Measurements from ENCODE around the gene NUP214. TPM values are rescaled to one million over a fixed set of nuclear protein-coding genes. Genes with fewer than 3 reads are reported as not detected.

Gene NUP214
- total RNA-seq, 1 experiment from 2014 or later, result 25.6 TPM

- ChIA-PET CTCF (no interaction called here), POLR2A (ENCODE audit: unreplicated experiment) (no interaction called here)
- intact Hi-C loops (cut with micrococcal nuclease), result no loop called here
- H3K27ac ChIP-seq (ENCODE audit: low read length), result no peak overlapping the region
- no peak overlapping the region for H3K9ac ChIP-seq (ENCODE audit: low read length)
- no peaks in the 10 kb centered on the region for H3F3A ChIP-seq (ENCODE audit: low read length, unreplicated experiment)
- no peaks in the 10 kb centered on the region for H3K9me2 ChIP-seq (replicated peaks; ENCODE audit: low read length)
- H3K27me3 ChIP-seq (ENCODE audit: low read length), result no peaks in the 10 kb centered on the region
- no peaks in the 10 kb centered on the region for H3K4me1 ChIP-seq (ENCODE audit: insufficient read depth, low read length)
- H3K36me3 ChIP-seq (ENCODE audit: low read depth, low read length), result peaks cover 40% of the 10 kb centered on the region
- H3K79me2 ChIP-seq (ENCODE audit: low read length), result no peaks in the 10 kb centered on the region
- no peaks in the 10 kb centered on the region for H4K20me1 ChIP-seq (ENCODE audit: low read length)
- no TSS peak for BruUV-seq (replicated peaks)
- no peak overlapping the region for H2AFZ ChIP-seq (ENCODE audit: low read length)
- H3K9me3 ChIP-seq (ENCODE audit: low read length), result no peaks in the 10 kb centered on the region
- TF ChIP-seq CTCF (conservative IDR thresholded peaks at IDR 0.05; ENCODE audit: low read depth, low read length) (no peak), EZH2 (IDR thresholded peaks at IDR 0.05; ENCODE audit: low read length, unreplicated experiment) (no peak), EZH2phosphoT487 (IDR thresholded peaks at IDR 0.05; ENCODE audit: borderline replicate concordance, low read length) (no peak)
- DNase-seq (no peak), ATAC-seq (no peak)
- H3K4me3 ChIP-seq (ENCODE audit: low read length), result no peak overlapping the region
- H3K4me2 ChIP-seq (ENCODE audit: low read length), result no peak overlapping the region
These were observed 15.2 kb downstream of the NUP214 start for GRCh38 chr9:131140550-131140949.

- no peak overlapping the region for H3K4me3 ChIP-seq (ENCODE audit: low read length)
- ChIA-PET CTCF (no interaction called here), POLR2A (ENCODE audit: unreplicated experiment) (no interaction called here)
- no peaks in the 10 kb centered on the region for H3K9me3 ChIP-seq (ENCODE audit: low read length)
- DNase-seq, result no peak
- no peak overlapping the region for H3K27ac ChIP-seq (ENCODE audit: low read length)
- no peak overlapping the region for H2AFZ ChIP-seq (ENCODE audit: low read length)
- peaks cover 47% of the 10 kb centered on the region for H3K36me3 ChIP-seq (ENCODE audit: low read depth, low read length)
- no peaks in the 10 kb centered on the region for H3F3A ChIP-seq (ENCODE audit: low read length, unreplicated experiment)
- BruUV-seq (replicated peaks), result no TSS peak
- H3K9me2 ChIP-seq (replicated peaks; ENCODE audit: low read length), result no peaks in the 10 kb centered on the region
- H3K79me2 ChIP-seq (ENCODE audit: low read length), result no peaks in the 10 kb centered on the region
- no peaks in the 10 kb centered on the region for H4K20me1 ChIP-seq (ENCODE audit: low read length)
- H3K27me3 ChIP-seq (ENCODE audit: low read length), result no peaks in the 10 kb centered on the region
- H3K9ac ChIP-seq (ENCODE audit: low read length), result no peak overlapping the region
- ATAC-seq, result no peak
- no peak overlapping the region for H3K4me2 ChIP-seq (ENCODE audit: low read length)
- H3K4me1 ChIP-seq (ENCODE audit: insufficient read depth, low read length), result no peaks in the 10 kb centered on the region
- TF ChIP-seq EZH2 (IDR thresholded peaks at IDR 0.05; ENCODE audit: low read length, unreplicated experiment) (no peak), EZH2phosphoT487 (IDR thresholded peaks at IDR 0.05; ENCODE audit: borderline replicate concordance, low read length) (no peak), CTCF (conservative IDR thresholded peaks at IDR 0.05; ENCODE audit: low read depth, low read length) (no peak)
- intact Hi-C loops (cut with micrococcal nuclease), result no loop called here
These were observed 16.8 kb downstream of the NUP214 start for GRCh38 chr9:131142160-131142559.

- no peaks in the 10 kb centered on the region for H3K79me2 ChIP-seq (ENCODE audit: low read length)
- ATAC-seq (no peak), DNase-seq (no peak)
- H2AFZ ChIP-seq (ENCODE audit: low read length), result no peak overlapping the region
- no peak overlapping the region for H3K4me2 ChIP-seq (ENCODE audit: low read length)
- H3F3A ChIP-seq (ENCODE audit: low read length, unreplicated experiment), result no peaks in the 10 kb centered on the region
- no peaks in the 10 kb centered on the region for H3K9me3 ChIP-seq (ENCODE audit: low read length)
- no peaks in the 10 kb centered on the region for H3K27me3 ChIP-seq (ENCODE audit: low read length)
- H3K36me3 ChIP-seq (ENCODE audit: low read depth, low read length), result peaks cover 63% of the 10 kb centered on the region
- no TSS peak for BruUV-seq (replicated peaks)
- H3K4me3 ChIP-seq (ENCODE audit: low read length), result no peak overlapping the region
- H3K27ac ChIP-seq (ENCODE audit: low read length), result no peak overlapping the region
- TF ChIP-seq CTCF (conservative IDR thresholded peaks at IDR 0.05; ENCODE audit: low read depth, low read length) (no peak), EZH2 (IDR thresholded peaks at IDR 0.05; ENCODE audit: low read length, unreplicated experiment) (no peak), EZH2phosphoT487 (IDR thresholded peaks at IDR 0.05; ENCODE audit: borderline replicate concordance, low read length) (no peak)
- H3K9me2 ChIP-seq (replicated peaks; ENCODE audit: low read length), result no peaks in the 10 kb centered on the region
- ChIA-PET CTCF (no interaction called here), POLR2A (ENCODE audit: unreplicated experiment) (no interaction called here)
- no peaks in the 10 kb centered on the region for H3K4me1 ChIP-seq (ENCODE audit: insufficient read depth, low read length)
- H4K20me1 ChIP-seq (ENCODE audit: low read length), result no peaks in the 10 kb centered on the region
- intact Hi-C loops (cut with micrococcal nuclease), result no loop called here
- no peak overlapping the region for H3K9ac ChIP-seq (ENCODE audit: low read length)
These were observed 18.8 kb downstream of the NUP214 start for GRCh38 chr9:131144201-131144600.
